NCI-H82 (cell line): ENCODE data around the gene CCR9.

ENCODE experiments used
- DNase-seq: peaks from one replicate; lab custom pipeline; 2025; lab: John Stamatoyannopoulos, UW

CCR9 gene

GRCh38 chr3:45872569-45872968, 13.8 kb upstream of the CCR9 start:
- DNase-seq = no peak

DNA sequence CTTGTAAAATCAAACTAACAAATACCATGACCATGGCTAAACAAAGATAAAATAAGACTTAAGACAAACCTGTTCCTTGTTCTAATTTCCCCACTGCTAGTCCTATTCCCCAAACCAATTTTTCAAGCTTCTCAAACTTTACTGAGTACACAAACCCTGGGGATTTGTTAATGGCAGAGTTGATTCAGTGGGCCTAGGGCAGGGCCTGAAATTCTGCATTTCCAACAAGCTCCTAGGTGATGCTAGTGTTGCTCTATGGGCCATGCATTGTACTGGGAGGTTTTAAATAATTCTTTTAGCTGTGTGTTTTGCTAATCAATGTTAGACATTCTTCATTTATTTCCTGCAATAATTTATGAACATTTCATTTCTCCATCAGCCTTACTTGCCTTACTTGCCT, 13.3 kb upstream of the CCR9 start:
- DNase-seq = no peak

DNA sequence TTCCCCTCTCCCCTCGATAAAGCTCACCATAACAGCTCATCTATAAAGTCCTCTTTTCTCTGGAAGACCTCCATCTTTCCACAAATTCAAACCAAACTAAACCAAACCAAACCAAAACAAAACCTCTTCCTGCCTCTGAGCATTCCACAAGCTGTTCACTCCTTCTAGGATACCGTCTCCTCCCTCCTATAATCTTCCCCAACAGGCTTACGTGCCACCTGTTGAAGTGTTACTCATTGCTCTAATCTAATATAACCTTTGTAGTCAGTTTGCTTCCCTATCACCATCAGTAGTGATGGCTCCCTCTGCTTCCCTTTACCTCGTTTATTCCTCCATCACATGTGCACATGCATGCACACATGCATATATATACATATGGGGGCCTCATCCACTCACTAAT, 12.7 kb upstream of the CCR9 start:
- DNase-seq = peak; percentile 68

- DNase-seq = peak; percentile 64
These were observed 11.5 kb upstream of the CCR9 start for GRCh38 chr3:45874677-45875346.

GRCh38 chr3:45878124-45878523, 8.2 kb upstream of the CCR9 start:
- no peak for DNase-seq

- no peak for DNase-seq
These were observed 5.6 kb upstream of the CCR9 start for GRCh38 chr3:45880725-45881077.

DNA sequence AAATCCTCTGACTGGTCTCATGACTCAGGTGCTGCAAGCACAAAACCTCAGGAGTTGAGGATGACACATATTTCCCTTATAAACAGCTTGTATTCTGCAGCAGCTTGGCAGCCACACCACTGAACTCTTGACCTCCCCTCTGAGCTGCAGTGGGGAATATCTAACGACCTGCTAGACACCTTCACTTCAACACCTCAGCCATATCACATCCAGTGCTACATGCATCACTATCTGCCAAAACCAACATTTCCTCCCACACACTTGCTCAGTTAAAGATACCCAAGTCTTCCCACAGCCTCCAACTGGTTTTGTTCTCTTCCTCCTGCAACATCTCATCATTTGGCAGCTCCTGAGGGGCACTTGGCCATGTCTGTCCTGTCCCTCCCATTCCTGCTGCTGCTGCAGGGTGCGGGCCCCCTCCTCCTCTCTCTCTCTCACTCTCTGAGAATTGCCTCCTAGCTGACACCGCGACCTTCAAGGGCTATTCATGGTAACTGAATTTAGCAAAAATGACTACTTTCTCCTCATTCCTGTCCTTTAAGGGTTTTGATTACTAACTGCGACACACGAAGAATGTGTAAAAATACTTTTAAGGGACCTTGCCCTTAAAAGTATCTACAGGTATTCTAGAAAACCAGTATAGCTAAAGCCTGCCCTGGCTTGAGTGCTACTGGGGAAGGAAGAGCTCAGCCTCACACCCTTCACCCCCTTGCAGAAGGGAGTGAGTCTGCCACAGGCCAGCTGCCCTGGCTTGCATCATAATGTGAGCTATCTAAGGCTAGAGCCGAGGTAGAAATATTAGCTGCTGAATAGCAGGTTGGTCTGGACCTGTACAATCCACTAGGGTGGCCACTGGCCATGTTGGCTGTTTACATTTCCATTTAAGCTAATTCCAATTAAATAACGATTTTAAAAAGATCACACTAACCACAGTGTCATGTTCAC, 5.0 kb upstream of the CCR9 start:
- no peak for DNase-seq

DNA sequence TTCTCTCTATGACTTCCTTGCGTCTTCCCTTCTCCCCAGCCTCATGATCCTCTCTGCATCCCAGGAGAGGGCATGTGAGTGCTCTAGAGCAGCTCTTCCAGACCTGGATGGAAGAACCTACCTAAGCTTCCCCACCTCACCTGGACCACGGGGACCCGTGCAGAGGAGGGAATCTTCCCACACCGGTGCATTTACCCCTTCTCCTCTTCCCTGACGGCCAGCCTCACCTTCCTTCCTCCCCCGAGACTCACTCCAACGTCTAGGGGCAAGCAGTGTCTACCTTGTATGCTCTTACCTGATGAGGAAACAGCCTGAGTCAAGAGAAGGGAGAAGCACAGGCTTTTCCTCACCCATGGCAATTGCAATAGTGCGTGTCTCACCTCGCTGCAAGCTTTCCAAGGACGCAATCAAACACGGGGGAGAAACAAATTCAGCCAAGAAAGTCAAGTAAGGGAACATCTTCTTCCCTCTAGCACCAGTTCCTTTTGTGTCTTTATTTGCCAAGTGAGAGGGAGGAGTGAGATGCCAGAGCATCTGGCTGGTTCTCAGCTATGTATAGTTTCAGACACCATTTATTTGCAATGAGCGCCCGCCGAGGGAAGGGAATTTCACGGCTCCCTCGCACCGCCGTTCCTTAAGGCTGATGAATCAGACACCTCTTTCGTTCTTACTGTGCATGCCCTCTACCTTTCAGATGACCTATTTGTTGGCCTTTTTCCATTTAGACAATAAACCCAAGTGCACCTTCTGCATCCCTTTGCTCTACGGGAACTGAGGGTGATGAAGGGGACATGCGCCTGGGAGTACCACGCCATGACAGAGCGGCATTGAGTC, 1.8 kb upstream of the CCR9 start:
- DNase-seq = no peak

DNA sequence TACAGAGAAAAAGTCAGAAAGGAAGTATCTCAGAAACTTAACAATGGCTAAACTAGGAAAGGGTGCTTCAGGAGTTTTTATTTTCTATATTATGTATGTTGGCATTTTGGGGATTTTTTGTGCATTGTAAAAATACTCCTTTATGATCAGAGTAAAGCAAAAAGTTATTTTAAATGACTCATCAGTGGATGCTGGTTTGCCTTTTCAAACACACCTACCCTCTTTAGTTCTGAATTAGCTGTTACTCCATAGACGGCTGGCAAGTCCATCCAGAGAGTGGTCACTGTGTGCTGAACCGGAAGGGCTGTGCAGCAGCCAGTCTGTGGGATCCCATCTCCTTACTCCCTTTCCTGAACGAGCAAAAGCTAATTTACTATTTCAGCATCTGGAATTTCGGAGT, 942 bp downstream of the CCR9 start:
- no peak for DNase-seq

GRCh38 chr3:45887759-45888511, 1.6 kb downstream of the CCR9 start:
- DNase-seq = no peak

DNA sequence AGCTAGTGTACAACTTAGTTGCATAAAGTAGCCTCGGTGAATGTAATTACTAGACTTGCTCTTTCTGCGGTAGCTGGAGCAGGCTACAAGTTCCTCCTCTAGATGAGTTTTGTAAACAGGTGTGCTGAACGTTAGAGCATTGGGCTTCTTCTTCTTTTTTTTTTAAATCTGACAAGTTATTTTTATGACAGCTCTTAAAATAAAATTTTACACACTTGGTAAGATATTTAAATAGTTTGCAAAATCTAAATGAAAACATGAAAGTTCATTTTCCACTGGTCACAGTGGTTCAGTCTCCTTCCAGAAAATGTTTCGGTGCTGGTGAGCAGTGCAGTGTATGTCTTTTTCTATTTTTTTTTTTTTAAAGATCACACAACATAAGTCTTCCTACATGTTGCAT, 3.0 kb downstream of the CCR9 start:
- DNase-seq = no peak

GRCh38 chr3:45890405-45890804, 4.1 kb downstream of the CCR9 start:
- no peak for DNase-seq

DNA sequence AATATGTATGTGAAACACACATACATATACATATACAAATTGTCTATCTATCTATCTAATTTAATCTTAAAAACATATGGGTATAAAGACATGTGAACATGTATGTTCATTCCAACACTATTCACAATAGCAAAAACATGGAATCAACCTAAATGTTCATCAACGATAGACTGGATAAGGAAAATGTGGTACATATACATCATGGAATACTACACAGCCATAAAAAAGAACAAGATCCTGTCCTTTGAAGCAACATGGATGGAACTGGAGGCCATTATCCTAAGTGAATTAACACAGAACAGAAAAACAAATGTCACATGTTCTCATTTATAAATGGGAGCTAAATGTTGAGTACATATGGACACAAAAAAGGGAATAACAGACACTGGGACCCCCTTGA, 5.8 kb downstream of the CCR9 start:
- DNase-seq = no peak

GRCh38 chr3:45894015-45894414, 7.7 kb downstream of the CCR9 start:
- no peak for DNase-seq

GRCh38 chr3:45895686-45896468, 9.5 kb downstream of the CCR9 start:
- DNase-seq = no peak

GRCh38 chr3:45896956-45897355, 10.6 kb downstream of the CCR9 start:
- DNase-seq = peak; percentile 15

- no peak for DNase-seq
These were observed 18.6 kb downstream of the CCR9 start for GRCh38 chr3:45904931-45905330.

DNA sequence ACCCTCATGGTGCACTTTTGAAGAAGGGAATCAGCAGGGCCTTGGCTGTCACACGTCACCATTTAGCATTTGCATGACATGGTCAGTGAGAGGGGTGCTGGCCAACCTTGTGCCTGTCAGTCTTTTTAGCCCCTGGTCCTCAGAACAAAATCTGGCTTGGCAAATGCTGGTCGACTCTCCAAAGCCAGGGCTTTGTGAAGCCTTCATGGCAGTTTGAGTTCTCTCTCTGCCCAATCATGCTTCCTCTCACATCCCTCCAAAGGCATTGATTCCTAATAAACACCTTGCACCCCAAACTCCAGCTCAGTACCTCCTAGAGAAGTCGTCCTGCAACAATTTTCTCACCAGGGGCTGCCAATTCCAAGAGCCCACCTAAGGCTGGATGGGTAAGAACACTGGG, 19.4 kb downstream of the CCR9 start:
- DNase-seq = no peak

GRCh38 chr3:45906681-45907407, 20.5 kb downstream of the CCR9 start:
- DNase-seq = peak; percentile 11
